Stimulated activated CD8-positive, alpha-beta memory T cell treated with anti-CD3 and anti-CD28 coated beads, Interleukin-15, amount 100 ng/mL, for 1 hour (primary cell): Measurements from ENCODE around the gene CHMP1A.
"Not testable (repeated sequence)": the region's sequence is repeated elsewhere in the genome, so short reads cannot be mapped to it uniquely, and the experiment has no call there.

ENCODE experiments used
- DNase-seq: peaks from one replicate; pipeline ENCODE4 v3.0.0-alpha.2; 2020; ENCODE audit warnings: low read depth

Gene CHMP1A

DNA sequence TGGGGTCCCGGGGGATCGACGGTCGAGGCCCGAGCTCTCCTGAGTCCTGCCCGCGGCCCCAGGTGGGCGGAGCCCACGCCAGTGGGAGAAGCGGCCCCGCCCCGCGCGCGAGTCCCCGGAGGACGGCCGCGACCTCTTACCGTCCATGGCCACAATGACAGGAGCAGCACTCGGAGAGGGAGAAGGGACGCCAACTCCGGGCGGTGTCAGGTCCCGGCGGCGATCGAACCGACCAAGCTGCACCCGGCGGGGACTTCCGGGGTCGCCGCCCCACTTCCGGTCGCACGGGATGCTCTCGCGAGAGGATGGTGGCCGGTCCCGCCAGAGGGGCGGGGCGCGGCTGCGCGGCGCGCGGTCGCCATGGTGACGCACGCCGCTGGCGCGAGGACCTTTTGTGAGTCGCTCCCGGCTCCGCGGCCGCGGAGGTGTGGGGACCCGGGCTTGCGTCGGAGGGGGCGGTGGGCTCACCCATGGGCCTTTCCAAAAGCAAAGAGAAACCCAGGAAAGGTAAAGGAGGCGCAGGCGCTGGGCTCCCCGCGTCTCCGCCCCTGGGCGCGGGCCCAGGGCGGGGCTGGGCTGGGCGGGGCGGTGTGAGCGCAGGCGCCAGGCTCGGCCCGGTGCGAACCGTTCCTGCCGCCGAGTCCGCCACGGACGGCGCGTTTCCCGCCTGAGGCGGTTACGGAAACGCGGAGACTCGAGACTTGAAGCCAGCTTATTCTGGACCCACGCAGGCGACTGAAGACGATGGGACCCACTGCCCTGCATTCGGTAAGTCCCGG is at the start of gene CHMP1A, which contains the start of gene SPATA33:
TSS of gene CHMP1A (minus strand) at position 267 of the 779 bp plus-strand sequence. CDS start at position 147, 120 bp downstream.
TSS of gene SPATA33 (plus strand) at position 395 of the 779 bp plus-strand sequence. CDS start at position 471, 76 bp downstream.
- DNase-seq, result peak; percentile 83

DNA sequence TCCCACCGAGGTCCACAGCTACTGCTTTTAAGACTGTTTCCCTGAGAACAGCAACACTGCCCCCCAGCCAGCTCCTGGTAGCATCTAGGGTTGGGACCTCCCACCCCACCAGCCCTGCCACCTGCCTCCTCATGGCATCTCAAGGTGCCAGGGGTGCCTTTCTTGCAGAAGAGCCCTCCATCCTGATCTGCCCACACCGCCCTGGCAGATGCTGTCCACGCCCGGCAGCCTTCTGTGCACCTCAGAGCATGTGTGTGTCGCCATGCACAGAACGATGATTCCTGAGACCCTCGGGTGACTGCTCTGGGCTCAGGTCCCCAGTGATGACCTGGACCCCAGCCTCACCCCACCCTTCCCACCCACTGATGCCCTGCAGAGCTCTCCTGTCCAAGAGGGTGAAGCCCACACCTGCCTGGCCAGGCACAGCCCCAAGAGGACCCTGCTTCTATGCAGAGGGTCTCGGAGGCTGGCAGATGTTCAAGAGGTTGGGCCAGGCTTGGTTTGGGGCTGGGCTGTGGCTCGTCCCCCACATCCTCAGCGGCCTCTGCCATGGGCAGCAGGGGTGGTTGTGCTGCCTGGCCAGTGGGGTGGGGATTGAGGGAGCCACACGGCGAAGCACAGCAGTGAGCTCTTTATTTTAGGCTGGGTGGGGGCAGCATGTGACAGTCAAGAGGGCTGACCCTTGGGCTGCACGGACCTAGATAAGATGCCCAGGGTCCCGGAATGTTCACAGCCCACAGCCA is 49.2 kb upstream of the CHMP1A start:
- DNase-seq, result no peak

DNA sequence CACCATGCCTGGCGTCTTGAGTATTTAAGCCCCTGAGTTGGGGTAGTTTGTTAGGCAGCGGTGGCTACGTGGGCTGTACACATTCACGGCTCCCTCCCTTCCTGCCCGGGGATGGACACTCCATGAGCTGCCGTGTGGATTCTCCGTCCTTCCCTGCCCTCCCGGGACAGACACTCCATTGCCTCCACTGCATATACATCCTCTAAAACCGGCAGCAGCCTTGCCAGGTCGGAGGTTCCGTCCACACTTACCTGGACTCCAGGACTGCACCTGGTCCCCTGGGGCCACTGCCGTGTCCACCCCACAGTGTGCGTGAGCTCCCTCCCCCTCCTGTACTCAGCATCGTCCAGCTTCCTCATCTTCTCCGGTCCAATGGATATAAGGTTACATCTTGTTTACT is 47.5 kb upstream of the CHMP1A start:
- no peak for DNase-seq

DNA sequence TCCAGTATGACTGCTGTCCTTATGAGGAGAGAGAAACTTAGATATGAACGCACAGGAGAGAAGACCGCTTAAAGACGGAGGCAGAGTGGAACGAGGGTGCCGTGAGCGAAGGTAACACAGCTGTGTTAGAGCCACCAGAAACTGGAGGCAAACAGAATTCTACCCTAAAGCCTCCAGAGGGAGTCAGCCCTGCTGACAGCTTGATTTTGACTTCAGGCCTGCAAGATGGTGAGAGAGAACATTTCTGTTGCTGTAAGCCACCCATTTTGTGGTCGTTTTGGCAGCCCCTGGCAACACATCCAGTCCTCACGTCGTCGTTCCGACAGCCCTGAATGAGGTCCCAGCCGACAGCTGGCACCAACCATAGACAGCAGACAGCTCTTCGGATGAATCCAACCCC is 46.8 kb upstream of the CHMP1A start:
- DNase-seq, result no peak

DNA sequence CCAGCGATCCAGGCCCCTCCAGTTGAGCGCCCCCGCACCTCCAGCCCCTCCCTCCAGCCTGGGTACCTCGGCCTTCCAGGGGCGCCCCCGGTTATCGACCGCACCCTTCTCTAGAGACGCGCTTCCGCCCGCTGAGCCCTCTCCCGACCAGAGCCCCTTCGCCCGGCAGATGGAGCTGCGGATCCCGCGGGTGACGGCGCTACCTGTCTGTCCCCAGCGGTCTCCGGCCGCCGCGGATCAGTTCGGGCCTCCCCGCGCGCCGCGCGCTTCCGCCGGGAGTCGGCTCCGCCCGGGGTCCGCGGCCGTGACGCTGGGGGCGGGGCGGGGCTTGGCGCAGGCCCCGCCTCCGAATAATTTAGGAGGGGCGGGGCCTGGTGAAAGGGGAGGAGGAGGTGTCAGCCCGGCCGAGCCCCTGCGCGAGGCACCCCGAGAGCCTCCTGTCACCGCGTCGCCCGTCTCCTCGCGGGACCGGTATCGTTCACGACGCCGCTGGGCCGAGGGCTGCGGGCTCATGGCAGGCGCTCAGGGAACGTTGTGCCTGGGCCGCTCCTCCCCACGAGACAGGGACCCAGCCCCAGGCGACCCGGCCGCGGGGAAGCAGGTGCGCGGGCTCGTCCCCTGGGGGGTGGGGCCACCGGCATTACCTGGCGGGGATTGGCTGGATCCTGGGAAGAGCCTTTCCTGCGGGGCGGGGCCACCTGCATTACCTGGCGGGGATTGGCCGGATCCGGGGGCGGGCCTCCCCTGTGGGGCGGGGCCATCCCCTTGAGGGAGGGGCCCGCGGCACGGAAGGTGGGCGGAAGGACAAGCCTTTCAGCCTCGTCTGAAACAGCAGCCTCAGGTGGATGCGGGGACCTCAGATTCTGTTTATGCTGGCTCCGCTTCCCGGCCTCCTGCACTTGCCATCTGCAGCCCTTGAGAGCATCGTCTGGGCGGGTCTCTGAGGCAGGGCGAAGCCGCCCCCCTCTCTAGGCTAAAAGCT is 44.2 kb upstream of the CHMP1A start, which contains the start of gene SPATA2L:
TSS of gene SPATA2L (minus strand) at position 281 of the 982 bp plus-strand sequence. CDS start 473 bp downstream, outside the sequence.
- DNase-seq, result peak; percentile 94

DNA sequence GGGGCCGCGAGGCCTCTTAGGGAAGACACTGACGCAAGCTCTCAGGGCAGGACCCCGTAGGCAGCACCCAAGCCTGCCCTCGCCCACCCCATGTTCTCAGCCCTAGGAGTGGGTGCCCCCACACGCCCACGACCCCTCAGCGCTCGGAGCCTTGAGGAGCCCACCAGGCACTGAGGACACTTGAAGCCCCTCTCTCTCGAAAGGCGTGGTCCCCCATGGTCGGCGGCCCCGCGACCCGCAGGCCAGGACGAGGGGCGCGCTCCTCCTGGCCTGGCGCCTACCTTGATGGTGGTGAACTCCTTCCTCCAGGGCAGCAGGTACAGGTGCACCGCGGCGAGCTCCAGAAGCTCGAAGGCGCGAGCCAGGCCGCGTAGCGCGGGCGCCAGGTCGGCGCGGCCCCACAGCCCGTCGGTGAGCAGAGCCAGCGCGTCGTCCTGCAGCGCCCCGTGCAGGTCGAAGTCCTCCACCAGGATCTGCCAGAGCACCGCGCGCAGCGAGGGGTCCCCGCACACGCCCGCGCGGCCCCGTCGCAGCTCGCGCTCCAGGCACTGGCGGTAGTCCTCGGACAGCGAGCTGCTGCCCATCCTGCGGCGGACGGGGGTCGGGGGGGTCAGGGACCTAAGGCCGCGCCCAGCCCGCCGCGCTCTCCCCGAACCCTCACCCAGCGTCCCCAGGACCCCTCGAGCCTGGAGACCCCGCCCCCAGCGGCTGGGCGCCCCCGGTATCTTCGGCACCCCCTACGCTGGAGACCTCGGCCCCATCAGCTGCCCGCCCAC is 43.3 kb upstream of the CHMP1A start:
- DNase-seq, result no peak

DNA sequence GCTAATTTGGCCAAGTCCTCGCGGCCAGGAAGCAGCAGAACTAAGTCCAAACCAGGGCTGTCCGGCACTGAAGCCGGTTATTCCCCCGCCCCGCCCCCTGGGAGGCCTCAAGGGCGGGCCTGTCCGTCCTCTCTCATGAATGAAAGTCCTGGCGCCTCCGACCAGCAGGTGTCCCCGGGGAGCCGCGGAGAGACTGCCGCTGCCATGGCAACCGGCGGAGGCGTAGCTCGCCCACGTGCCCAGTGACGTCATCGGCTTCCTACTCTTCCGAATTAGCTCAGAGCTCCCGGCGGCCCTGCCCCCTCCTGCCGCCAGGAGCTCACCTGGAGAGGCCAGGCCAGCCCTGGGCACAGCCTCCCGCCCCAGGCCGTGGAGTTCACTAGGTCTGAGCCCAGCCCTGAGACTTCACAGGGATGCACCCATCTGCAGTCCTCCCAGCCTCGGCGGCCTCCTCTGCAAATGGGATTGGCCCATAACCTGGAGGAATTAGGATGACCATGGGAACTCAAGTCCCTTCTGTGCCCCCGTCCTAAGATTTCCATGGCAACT is 42.7 kb upstream of the CHMP1A start:
- peak; percentile 93 for DNase-seq

DNA sequence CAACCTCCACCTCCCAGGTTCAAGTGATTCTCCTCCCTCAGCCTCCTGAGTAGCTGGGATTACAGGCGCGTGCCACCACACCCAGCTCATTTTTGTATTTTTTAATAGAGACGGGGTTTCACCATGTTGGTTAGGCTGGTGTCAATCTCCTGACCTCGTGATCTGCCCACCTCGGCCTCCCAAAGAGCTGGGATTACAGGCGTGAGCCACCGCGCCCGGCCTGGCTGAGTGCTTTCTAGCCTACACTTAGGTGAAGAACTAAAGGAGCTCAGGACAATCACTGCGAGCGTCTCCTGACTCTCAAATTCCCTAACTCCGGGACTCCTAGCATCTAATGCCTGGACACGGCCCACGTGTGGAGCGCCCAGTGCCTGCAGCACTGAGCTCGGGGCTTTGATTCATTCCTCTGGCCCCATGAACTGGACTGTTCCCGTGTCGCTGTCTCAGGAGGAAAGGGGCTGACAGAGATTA is 42.2 kb upstream of the CHMP1A start:
- DNase-seq, result not testable (repeated sequence)

DNA sequence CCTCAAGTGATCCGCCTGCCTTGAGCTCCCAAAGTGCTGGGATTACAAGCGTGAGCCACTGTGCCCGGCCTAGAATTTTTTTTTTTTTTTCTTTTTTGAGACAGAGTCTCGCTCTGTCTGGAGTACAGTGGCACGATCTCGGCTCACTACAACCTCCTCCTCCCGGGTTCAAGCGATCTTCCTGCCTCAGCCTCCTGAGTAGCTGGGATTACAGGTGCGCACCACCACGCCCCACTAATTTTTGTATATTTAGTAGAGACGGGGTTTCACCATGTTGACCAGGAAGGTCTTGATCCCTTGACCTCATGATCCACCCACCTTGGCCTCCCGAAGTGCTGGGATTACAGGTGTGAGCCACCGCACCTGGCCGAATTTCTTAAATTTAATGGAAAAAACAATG is 41.2 kb upstream of the CHMP1A start:
- DNase-seq, result not testable (repeated sequence)

DNA sequence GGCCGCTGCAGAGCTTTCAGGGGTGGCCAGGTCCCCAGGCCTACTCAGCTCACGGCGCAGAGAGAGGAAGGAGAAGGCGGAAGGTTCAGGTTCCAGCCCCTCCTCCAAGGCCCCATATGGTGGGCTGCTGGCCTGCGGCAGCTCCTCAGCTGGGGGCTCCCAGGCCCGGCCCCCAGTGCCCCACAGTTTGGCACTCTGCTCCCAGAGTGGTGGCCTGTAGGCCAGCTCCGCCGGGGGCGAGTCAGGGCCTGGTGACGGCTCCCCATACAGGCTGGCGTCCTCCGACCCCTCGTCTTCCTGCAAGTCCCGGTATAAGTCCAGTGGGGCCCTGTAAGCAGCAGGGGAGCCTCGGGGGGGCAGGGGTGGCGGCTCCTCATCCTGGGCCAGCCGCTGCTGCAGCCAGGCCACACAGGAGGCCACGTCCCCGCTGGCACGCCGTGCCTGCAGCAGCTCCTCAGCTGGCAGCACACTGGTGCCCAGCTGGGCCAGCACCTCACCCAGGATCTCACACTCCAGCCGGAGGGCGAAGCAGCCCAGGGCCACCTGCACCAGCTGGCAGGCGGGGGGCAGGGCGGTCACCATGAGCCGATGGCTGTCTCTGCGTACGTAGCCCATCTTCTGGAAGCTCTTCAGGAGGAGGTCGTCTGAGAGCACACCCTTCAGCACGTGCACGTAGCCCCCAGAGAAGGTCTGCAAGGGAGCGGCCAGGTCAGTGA is 40.3 kb upstream of the CHMP1A start:
- no peak for DNase-seq

DNA sequence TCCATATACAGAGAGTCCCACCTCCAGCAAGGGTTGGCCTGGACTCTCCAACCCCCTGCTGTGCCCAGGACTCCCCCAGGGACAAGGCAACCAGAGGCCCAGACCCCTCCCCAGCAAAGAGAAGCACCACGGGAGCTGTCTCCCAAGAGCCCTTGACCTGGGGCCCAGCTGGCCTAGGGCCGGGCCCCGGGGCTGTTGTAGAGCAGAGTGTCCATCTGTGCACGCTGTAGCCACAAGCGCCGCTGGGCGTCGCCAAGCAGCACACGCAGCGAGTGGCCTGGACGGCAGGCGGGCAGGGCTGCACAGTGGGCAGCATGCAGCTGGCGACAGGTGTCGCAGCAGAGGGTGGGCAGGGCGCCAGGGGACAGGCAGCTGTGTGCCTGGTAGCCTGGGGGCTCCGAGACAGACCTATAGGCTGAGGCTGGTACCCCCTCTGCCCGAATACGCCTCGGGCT is 39.7 kb upstream of the CHMP1A start:
- DNase-seq, result no peak

DNA sequence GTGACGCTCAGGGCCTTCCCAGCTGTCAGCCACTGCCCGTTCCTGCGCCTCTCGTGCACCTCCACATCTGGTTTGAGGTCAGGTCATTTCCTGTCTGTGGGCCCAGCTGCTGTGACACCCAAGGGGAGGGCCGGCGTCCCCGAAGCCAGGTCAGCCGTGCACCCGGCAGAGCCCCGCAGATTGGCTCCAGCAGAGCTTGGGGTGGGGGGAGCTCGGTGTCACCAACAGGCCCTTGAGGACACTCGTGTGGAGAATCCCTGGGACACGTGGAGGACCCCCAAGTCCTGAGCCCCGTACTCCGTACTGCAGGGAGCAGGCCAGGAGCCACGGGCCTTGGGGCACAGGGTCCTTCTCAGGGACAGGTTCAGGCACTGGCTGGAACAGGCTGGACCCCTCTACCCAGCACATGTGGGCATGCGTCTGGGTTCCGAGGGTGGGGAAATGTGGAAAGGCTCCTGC is 39.2 kb upstream of the CHMP1A start:
- DNase-seq, result no peak

DNA sequence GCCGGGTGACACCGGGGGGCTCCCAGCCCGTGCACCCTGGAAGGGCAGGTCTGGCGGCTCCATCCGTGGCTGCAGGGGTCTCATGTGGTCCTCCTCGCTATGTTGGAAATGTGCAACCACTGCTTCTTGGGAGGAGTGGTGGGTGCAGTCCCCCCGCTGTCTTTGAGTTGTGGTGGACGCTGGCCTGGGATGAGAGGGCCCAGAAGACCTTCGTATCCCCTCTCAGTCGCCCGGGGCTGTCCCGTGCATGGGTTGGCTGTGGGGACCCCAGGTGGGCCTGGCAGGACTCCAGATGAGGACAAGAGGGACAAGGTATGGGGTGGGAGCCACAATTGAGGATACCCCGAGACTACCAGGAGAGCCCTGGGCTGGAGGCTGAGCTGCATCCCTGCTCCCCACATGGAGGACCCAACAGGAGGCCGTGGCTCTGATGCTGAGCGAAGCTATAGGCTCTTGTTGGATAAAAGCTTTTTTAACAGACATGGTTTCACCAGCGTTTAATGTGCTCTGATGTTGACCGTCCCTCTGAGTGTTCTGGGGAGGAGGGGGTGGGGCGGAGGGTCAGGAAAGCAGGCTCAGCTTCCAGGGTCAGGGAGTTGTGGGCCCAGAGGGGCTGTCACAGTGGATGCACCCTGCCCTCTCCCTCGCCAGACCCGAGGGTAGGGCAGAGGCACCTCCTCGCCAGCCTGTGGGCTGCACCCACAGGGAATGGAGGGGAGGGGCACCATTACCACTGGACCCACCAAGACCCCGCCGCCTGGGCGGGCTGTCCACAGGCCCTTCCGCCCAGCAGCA is 38.6 kb upstream of the CHMP1A start:
- no peak for DNase-seq

DNA sequence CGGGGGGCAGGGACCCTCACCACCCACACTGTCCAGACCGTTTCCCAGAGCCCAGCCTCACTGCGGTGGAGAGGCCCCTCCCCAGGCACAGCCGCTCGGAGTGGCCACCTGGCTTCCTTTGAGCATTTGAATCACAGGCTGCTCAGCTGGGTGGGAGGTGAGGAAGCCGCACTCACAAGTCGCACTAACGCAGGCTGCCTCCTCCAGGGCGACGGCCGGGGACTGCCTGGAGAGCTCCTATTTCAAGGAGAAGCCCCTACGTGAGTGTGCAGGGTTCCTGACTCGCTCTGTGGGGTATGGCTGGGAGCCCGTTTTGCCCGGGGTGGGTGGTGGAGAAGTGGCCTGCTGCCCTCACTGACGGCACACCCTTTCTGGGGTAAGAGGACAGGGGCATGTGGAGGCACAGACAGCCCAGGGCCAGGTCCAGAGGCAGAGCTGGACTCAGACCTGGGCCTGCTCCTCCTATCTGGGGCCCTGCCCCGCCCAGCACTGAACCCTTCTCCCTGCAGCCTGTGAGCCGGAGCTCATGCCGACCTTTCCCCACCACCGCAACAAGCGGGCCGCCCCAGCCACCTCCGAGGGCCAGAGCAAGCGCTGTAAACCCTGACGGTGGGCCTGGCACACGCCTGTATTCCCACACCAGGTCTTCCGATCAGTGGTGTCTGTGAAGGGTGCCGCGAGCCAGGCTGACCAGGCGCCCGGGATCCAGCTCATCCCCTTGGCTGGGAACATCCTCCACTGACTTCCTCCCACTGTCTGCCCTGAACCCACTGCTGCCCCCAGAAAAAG is 37.8 kb upstream of the CHMP1A start:
- no peak for DNase-seq

DNA sequence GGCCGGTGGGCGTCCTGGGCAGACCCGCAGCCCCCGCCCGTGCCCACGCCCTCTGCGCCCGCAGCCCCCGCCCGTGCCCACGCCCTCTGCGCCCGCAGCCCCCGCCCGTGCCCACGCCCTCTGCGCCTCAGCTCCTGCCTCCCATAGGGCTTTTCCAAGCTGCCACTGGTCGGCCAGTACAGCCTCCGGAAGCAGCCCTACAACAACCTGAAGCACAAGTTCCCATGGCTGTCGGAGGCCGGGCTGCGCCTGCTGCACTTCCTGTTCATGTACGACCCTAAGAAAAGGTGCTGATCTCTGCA is 37.2 kb upstream of the CHMP1A start:
- DNase-seq, result not testable (repeated sequence)

DNA sequence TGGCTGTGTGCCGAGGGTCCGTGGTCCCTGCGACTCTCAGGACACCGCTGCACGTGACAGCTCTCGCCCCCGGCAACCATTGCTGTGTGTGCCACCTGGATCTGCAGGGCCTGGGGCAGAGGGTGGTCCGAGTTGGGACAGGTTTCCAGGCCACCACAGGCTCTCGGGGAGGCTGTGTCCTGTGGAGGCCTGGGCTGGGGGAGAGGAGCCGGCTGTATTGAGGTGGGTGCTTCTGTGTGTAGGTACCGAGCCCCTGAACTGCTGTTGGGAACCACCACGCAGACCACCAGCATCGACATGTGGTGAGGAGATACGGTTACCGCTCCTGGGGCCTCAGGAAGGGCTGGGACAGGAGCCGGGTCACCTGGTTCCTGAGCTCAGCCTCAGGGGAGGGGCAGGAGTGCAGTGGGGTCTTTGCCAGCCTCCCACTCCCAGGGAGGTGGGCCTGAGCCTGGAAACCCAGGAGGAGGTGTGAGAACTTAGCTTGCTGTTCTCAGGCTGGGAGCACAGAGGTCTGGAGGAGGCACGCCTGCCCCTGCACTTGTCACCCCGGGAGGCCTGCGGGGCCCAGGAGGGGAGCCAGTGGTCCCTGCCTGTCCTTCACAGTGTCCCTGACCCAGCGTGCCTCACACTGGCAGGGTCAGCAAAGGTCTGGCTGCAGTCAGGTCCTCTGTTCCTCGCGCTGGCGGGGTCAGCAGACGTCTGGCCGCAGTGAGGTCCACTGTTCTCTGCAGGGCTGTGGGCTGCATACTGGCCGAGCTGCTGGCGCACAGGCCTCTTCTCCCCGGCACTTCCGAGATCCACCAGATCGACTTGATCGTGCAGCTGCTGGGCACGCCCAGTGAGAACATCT is 36.6 kb upstream of the CHMP1A start:
- DNase-seq, result no peak

DNA sequence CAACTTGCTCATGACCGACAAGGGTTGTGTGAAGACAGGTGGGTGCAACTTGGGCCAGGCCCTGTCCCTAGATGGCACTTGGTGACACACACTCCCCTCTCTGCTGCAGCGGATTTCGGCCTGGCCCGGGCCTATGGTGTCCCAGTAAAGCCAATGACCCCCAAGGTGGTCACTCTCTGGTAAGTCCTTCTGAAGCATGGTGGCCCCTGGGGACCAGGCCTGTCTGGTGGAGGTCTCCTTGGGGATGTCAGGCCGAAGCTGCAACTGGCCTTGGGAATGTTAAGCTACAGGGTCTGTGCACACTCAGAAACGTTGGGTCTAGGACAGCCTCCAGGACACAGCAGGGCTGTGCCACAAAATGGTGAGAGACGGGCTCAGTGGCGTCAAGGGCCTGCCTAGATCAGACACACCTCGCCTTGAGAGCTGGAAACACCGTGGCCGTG is 35.8 kb upstream of the CHMP1A start:
- no peak for DNase-seq
